Measurements from ENCODE around the gene KRTAP3-3.

Gene KRTAP3-3

DNA sequence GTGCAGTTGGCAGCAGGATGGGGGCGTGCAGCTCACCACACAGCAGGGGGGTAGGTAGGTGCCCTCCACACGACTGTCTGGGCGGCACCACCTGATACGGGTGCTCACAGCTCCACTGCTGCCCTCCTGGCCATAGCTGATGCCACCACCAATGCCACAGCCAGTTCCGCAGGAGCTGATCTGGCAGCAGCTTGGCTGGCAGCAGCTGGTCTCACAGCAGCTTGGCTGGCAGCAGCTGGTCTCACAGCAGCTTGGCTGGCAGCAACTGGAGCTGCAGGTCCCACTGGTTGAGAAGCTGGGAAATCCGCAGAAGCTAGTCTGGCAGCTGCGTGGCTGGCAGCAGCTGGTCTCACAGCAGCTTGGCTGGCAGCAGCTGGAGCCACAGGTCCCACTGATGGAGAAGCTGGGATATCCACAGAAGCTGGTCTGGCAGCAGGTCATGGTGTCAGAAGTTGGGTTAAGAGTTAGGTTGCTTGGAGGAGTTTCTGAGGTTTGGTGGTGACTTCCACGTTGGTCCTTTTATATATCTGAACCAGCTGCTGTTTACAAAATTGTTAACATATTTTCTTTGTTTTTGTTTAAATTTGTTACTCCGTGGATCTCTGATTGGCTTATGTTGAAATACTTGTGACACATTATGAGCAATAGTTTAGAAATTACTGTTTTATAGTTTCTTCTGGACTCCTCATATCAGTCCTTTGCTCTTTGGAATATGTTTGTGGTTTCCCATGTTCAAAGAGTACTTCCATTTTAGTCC lies 32.9 kb upstream of the KRTAP3-3 start, which contains the start of gene KRTAP1-5:
KRTAP1-5 (minus strand) TSS at position 494 of the 757 bp plus-strand sequence; CDS start at position 441, 53 bp downstream.
- H3K9ac ChIP-seq (ENCODE audit: insufficient read length, low read depth) = no peak within 1 kb of the TSS
- TF ChIP-seq SUZ12 (IDR thresholded peaks at IDR 0.05; ENCODE audit: extremely low read depth, insufficient read depth, insufficient read length) (no peak), YY1 (IDR thresholded peaks at IDR 0.05; ENCODE audit: insufficient read depth, insufficient read length) (no peak), ZNF274 (IDR thresholded peaks at IDR 0.05; ENCODE audit: low read depth, low read length) (no peak)
- DNase-seq (ENCODE audit: low read depth, low spot score) = no peak

DNA sequence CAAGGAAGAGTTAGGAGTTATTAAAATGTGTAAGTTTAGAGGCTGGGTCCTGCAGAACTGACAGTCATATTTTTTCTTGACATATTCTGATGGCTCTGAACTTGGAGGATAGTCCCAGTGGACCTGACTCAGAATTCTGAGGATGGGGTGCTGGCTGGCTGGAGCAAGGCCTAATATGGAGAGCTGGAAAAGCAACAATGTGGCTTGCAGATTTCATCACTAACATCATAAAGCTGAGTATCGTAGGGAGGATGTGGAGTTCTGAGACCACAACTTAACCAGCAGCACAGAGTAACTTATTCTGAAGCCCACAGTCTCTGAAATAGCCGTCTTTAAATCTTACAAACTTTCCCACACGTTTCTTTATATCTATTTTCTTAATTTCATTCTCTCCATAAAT lies 30.7 kb upstream of the KRTAP3-3 start:
- DNase-seq (ENCODE audit: low read depth, low spot score) = no peak
- Histone ChIP-seq H3K4me3 (ENCODE audit: insufficient read length, low read depth) (no peak overlapping the region), H3K27me3 (ENCODE audit: insufficient read depth, insufficient read length) (no peaks in the 10 kb centered on the region), H3K4me1 (ENCODE audit: insufficient read depth, insufficient read length) (no peaks in the 10 kb centered on the region), H3K36me3 (ENCODE audit: insufficient read depth, insufficient read length, low read length) (no peaks in the 10 kb centered on the region), H3K9ac (ENCODE audit: insufficient read length, low read depth) (no peak overlapping the region), H3K9me3 (ENCODE audit: insufficient read depth, low read length) (no peaks in the 10 kb centered on the region)
- TF ChIP-seq ZNF274 (IDR thresholded peaks at IDR 0.05; ENCODE audit: low read depth, low read length) (no peak), YY1 (IDR thresholded peaks at IDR 0.05; ENCODE audit: insufficient read depth, insufficient read length) (no peak), SUZ12 (IDR thresholded peaks at IDR 0.05; ENCODE audit: extremely low read depth, insufficient read depth, insufficient read length) (no peak)

More for the DNA sequence above, 32.9 kb upstream of the KRTAP3-3 start, which contains the start of gene KRTAP1-5:
- Histone ChIP-seq H3K4me1 (ENCODE audit: insufficient read depth, insufficient read length) (no peaks in the 10 kb centered on the region), H3K9me3 (ENCODE audit: insufficient read depth, low read length) (no peaks in the 10 kb centered on the region), H3K4me3 (ENCODE audit: insufficient read length, low read depth) (no peak within 1 kb of the TSS), H3K27me3 (ENCODE audit: insufficient read depth, insufficient read length) (no peaks in the 10 kb centered on the region), H3K36me3 (ENCODE audit: insufficient read depth, insufficient read length, low read length) (no peaks in the 10 kb centered on the region)

DNA sequence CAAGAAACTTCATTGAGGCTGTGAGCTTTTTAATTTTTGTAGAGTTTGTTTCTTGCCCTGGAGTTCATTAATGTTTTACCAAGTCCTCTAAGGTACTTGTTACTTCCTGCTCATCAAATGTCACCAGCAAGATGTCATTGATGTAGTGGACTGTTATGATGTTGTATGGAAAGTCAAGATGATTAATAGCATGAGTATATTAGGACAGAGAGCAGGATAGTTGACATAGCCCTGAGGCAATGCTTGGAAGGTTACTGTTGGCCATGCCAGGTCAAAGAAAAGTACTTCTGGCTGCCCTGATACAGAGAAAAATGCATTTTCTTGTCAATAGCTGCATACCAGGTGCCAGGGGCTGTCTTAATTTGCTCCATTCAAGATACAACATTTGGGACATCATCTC lies 26.4 kb upstream of the KRTAP3-3 start:
- DNase-seq (ENCODE audit: low read depth, low spot score) = no peak
- H3K4me1 ChIP-seq (ENCODE audit: insufficient read depth, insufficient read length) = no peaks in the 10 kb centered on the region
- no peak for TF ChIP-seq ZNF274 (IDR thresholded peaks at IDR 0.05; ENCODE audit: low read depth, low read length)
- TF ChIP-seq YY1 (IDR thresholded peaks at IDR 0.05; ENCODE audit: insufficient read depth, insufficient read length) = no peak
- H3K9ac ChIP-seq (ENCODE audit: insufficient read length, low read depth) = no peak overlapping the region
- no peaks in the 10 kb centered on the region for H3K27me3 ChIP-seq (ENCODE audit: insufficient read depth, insufficient read length)
- H3K4me3 ChIP-seq (ENCODE audit: insufficient read length, low read depth) = no peak overlapping the region
- no peaks in the 10 kb centered on the region for H3K9me3 ChIP-seq (ENCODE audit: insufficient read depth, low read length)
- H3K36me3 ChIP-seq (ENCODE audit: insufficient read depth, insufficient read length, low read length) = no peaks in the 10 kb centered on the region

DNA sequence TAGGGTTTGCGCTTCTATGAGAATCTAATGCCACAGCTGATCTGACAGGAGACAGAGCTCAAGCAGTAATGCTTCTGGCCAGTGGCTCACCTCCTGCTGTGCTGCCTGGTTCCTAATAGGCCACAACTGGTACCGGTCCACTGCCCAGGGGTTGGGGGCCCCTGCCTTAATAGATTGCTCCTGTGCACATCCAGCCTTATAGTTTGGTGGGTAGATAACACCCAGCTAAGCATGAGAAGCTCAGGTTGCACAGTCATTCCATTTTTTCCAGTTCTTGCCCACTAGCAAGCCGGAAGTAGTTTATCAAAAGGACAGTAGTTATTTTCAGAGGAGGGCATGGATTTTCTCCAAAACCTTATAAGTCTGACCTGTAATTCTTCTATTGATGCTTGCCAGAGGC lies 25.5 kb upstream of the KRTAP3-3 start:
- Histone ChIP-seq H3K27me3 (ENCODE audit: insufficient read depth, insufficient read length) (no peaks in the 10 kb centered on the region), H3K4me3 (ENCODE audit: insufficient read length, low read depth) (no peak overlapping the region), H3K36me3 (ENCODE audit: insufficient read depth, insufficient read length, low read length) (no peaks in the 10 kb centered on the region), H3K9me3 (ENCODE audit: insufficient read depth, low read length) (no peaks in the 10 kb centered on the region), H3K4me1 (ENCODE audit: insufficient read depth, insufficient read length) (no peaks in the 10 kb centered on the region), H3K9ac (ENCODE audit: insufficient read length, low read depth) (no peak overlapping the region)
- TF ChIP-seq ZNF274 (IDR thresholded peaks at IDR 0.05; ENCODE audit: low read depth, low read length) (no peak), SUZ12 (IDR thresholded peaks at IDR 0.05; ENCODE audit: extremely low read depth, insufficient read depth, insufficient read length) (no peak), YY1 (IDR thresholded peaks at IDR 0.05; ENCODE audit: insufficient read depth, insufficient read length) (no peak)
- DNase-seq (ENCODE audit: low read depth, low spot score) = no peak

DNA sequence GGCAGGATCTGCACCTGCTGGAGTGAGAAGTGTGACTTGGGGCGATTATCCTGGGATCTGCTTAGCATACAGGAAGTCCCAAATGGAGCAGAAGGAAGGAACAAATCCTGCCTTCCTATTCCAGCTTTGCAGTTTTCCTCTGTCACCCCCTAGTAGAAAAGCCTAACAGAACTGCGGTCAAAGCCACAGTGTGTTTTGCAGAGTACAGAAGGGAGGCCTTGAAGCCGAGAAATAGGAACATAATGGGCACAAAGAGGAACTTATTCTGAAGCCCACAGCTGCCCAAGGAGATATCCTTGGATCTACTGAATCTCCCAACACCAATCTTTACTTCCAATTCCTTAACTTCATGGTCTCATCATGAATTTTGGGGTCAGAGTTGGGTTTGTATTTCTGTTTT lies 24.6 kb upstream of the KRTAP3-3 start:
- no peaks in the 10 kb centered on the region for H3K4me1 ChIP-seq (ENCODE audit: insufficient read depth, insufficient read length)
- H3K9me3 ChIP-seq (ENCODE audit: insufficient read depth, low read length) = no peaks in the 10 kb centered on the region
- H3K4me3 ChIP-seq (ENCODE audit: insufficient read length, low read depth) = no peak overlapping the region
- no peak overlapping the region for H3K9ac ChIP-seq (ENCODE audit: insufficient read length, low read depth)
- H3K36me3 ChIP-seq (ENCODE audit: insufficient read depth, insufficient read length, low read length) = no peaks in the 10 kb centered on the region
- DNase-seq (ENCODE audit: low read depth, low spot score) = no peak
- no peak for TF ChIP-seq ZNF274 (IDR thresholded peaks at IDR 0.05; ENCODE audit: low read depth, low read length)
- TF ChIP-seq YY1 (IDR thresholded peaks at IDR 0.05; ENCODE audit: insufficient read depth, insufficient read length) = no peak
- TF ChIP-seq SUZ12 (IDR thresholded peaks at IDR 0.05; ENCODE audit: extremely low read depth, insufficient read depth, insufficient read length) = no peak
- H3K27me3 ChIP-seq (ENCODE audit: insufficient read depth, insufficient read length) = no peaks in the 10 kb centered on the region

DNA sequence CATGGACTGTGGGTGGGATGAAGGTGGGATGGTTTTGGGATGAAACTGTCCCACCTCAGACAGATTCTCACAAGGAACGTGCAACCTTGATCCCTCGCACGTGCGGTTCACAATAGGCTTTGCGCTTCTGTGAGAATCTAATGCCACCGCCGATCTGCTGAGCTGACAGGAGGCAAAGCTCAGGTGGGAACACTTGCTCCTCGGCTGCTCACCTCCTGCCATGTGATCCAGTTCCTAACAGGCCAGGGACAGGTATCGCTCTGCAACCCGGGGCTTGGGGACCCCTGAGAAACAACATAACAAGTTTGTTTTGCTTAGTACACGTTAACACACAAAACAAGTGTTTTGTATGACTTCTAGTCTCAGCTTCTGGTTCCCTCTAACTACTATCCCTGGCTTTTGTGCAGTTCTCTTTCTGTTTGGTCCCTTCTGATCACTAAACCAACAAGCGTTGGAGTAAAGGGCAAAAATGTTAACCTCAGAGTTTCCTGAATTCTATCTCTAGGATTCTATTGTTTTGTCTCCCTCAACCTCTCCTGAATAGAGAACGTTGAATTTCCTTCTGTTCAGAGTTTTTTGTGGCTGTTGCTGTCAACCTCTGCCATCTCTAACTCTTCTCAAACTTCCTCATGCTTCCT lies 22.7 kb upstream of the KRTAP3-3 start:
- H3K9me3 ChIP-seq (ENCODE audit: insufficient read depth, low read length) = no peaks in the 10 kb centered on the region
- no peaks in the 10 kb centered on the region for H3K27me3 ChIP-seq (ENCODE audit: insufficient read depth, insufficient read length)
- no peak for DNase-seq (ENCODE audit: low read depth, low spot score)
- no peak overlapping the region for H3K9ac ChIP-seq (ENCODE audit: insufficient read length, low read depth)
- no peak overlapping the region for H3K4me3 ChIP-seq (ENCODE audit: insufficient read length, low read depth)
- no peaks in the 10 kb centered on the region for H3K36me3 ChIP-seq (ENCODE audit: insufficient read depth, insufficient read length, low read length)
- no peak for TF ChIP-seq ZNF274 (IDR thresholded peaks at IDR 0.05; ENCODE audit: low read depth, low read length)
- TF ChIP-seq SUZ12 (IDR thresholded peaks at IDR 0.05; ENCODE audit: extremely low read depth, insufficient read depth, insufficient read length) = no peak
- TF ChIP-seq YY1 (IDR thresholded peaks at IDR 0.05; ENCODE audit: insufficient read depth, insufficient read length) = no peak
- no peaks in the 10 kb centered on the region for H3K4me1 ChIP-seq (ENCODE audit: insufficient read depth, insufficient read length)

DNA sequence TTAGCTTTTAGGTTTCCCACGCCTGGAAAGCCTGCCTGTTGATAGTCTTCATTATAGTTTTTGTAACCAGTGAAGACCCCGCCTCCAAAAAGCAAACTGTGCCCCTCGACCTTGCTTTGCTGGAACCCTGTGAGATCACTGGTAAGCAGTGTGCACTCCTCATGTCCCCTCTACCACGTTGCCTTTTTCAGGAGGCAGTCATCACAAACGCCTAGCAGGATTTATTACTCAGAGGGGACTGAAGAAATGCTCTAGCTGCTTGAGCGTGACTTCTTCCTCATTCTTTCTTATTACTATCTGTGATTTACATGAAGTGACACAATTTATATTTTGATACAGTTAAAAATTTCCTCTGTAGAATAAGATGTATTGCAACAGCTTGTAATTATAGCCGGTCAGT lies 21.5 kb upstream of the KRTAP3-3 start:
- Histone ChIP-seq H3K36me3 (ENCODE audit: insufficient read depth, insufficient read length, low read length) (no peaks in the 10 kb centered on the region), H3K9me3 (ENCODE audit: insufficient read depth, low read length) (no peaks in the 10 kb centered on the region), H3K9ac (ENCODE audit: insufficient read length, low read depth) (no peak overlapping the region), H3K27me3 (ENCODE audit: insufficient read depth, insufficient read length) (no peaks in the 10 kb centered on the region), H3K4me3 (ENCODE audit: insufficient read length, low read depth) (no peak overlapping the region), H3K4me1 (ENCODE audit: insufficient read depth, insufficient read length) (no peaks in the 10 kb centered on the region)
- no peak for DNase-seq (ENCODE audit: low read depth, low spot score)
- no peak for TF ChIP-seq ZNF274 (IDR thresholded peaks at IDR 0.05; ENCODE audit: low read depth, low read length)
- no peak for TF ChIP-seq SUZ12 (IDR thresholded peaks at IDR 0.05; ENCODE audit: extremely low read depth, insufficient read depth, insufficient read length)
- no peak for TF ChIP-seq YY1 (IDR thresholded peaks at IDR 0.05; ENCODE audit: insufficient read depth, insufficient read length)
